Choroid plexus epithelial cell (primary cell): Measurements from ENCODE around the gene TM9SF2.
A peak's percentile ranks its signal among the peaks of the same experiment; 100 is the strongest.

Experiments used
- DNase-seq: peaks from one replicate; pipeline ENCODE4 v3.0.0-alpha.2; 2010; ENCODE audit warnings: low read depth
- H3K4me3 ChIP-seq: 2 replicates; pipeline ENCODE4 v1.5.1; 2011; ENCODE audit warnings: low read depth, mild to moderate bottlenecking, control low read depth, low read length, moderate library complexity
- CTCF ChIP-seq: conservative IDR thresholded peaks from 2 replicates; pipeline ENCODE4 v1.5.1; 2011; ENCODE audit warnings: low read depth, mild to moderate bottlenecking, control low read depth, inconsistent platforms, low read length, moderate library complexity

The TM9SF2 gene

GRCh38 chr13:99528547-99528946, 27.3 kb downstream of the TM9SF2 start:
- no peak overlapping the region for H3K4me3 ChIP-seq
- TF ChIP-seq CTCF: peak; percentile 44
- peak; percentile 42 for DNase-seq

GRCh38 chr13:99536023-99536422, 34.8 kb downstream of the TM9SF2 start:
- no peak overlapping the region for H3K4me3 ChIP-seq
- no peak for TF ChIP-seq CTCF
- no peak for DNase-seq

GRCh38 chr13:99540530-99540929, 39.3 kb downstream of the TM9SF2 start:
- no peak for TF ChIP-seq CTCF
- DNase-seq: no peak

GRCh38 chr13:99542788-99543406, 41.6 kb downstream of the TM9SF2 start:
- no peak for TF ChIP-seq CTCF
- no peak for DNase-seq
- H3K4me3 ChIP-seq: no peak overlapping the region

More at GRCh38 chr13:99540530-99540929, 39.3 kb downstream of the TM9SF2 start:
- H3K4me3 ChIP-seq: no peak overlapping the region

- H3K4me3 ChIP-seq: no peak overlapping the region
- DNase-seq: no peak
- no peak for TF ChIP-seq CTCF
These were observed 44.1 kb downstream of the TM9SF2 start for GRCh38 chr13:99545361-99545760.

GRCh38 chr13:99545979-99546378, 44.7 kb downstream of the TM9SF2 start:
- TF ChIP-seq CTCF: no peak
- H3K4me3 ChIP-seq: no peak overlapping the region
- no peak for DNase-seq

GRCh38 chr13:99546878-99547277, 45.6 kb downstream of the TM9SF2 start:
- H3K4me3 ChIP-seq: no peak overlapping the region
- no peak for DNase-seq
- no peak for TF ChIP-seq CTCF
